ENCODE measurements around the gene PCNX2. TPM values are rescaled to one million over a fixed set of nuclear protein-coding genes. Genes with fewer than 3 reads are reported as not detected.

The PCNX2 gene
- polyA plus RNA-seq, 3 donors = 0.29 to 7.9 (median 0.62) TPM

DNA sequence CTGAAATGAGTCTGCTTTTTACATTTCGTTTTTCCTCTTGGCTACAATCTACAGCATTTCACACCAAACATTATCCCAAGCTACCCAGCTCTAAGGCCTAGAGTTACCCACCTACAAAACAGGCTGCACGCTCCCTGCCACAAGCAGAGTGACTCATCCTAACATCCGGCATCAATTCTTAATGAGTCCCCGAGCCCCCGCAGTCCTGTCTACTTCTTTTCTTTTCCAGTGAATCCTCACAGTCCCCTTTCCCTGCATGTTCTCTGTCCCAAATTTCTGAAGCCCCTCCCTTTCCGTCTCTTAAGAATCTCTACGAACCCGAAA, 650 bp downstream of the PCNX2 start:
- H3K27me3 Mint-ChIP-seq (ENCODE audit: low read depth in 3 of 3) = peaks cover 2 to 5% (median 3%) of the 10 kb centered on the region in 3 donors
- DNase-seq = peak in 2 of 3 donors; percentile 69
- intact Hi-C loops (cut with micrococcal nuclease) = no loop called here
- Histone ChIP-seq H3K4me1 (ENCODE audit: control insufficient read depth in 1 of 2, insufficient read depth in 2 of 2, low read length in 2 of 2) (peaks cover 34 to 47% of the 10 kb centered on the region in 2 donors), H3K27me3 (ENCODE audit: control insufficient read depth in 2 of 2, insufficient read depth in 2 of 2, low read length in 2 of 2) (no peaks in the 10 kb centered on the region), H3K4me2 (replicated peaks; ENCODE audit: extremely low read depth, low read length, poor library complexity, severe bottlenecking) (peak overlapping the region; percentile 96), H3K9me3 (replicated peaks in 1 of 2; ENCODE audit: control insufficient read depth in 1 of 2, insufficient read depth in 1 of 2, low read length in 2 of 2) (no peaks in the 10 kb centered on the region), H4K20me1 (ENCODE audit: insufficient read depth, low read length) (no peaks in the 10 kb centered on the region), H3K27ac (ENCODE audit: low read depth in 1 of 2, low read length in 2 of 2) (peak overlapping the region; percentile 25 to 68), H3K36me3 (replicated peaks in 1 of 2; ENCODE audit: control insufficient read depth in 1 of 2, insufficient read depth in 2 of 2, low read length in 2 of 2) (no peaks in the 10 kb centered on the region), H3K9ac (ENCODE audit: insufficient read depth, low read length, poor library complexity, severe bottlenecking) (peak overlapping the region; percentile 76), H3K4me3 (replicated peaks in 1 of 3; ENCODE audit: low read depth in 2 of 3, low read length in 3 of 3) (peak overlapping the region; percentile 77 to 94 (median 85)), H2AFZ (ENCODE audit: insufficient read depth, low read depth, low read length, poor library complexity, severe bottlenecking) (peak overlapping the region; percentile 99), H3K79me2 (ENCODE audit: insufficient read depth, low read length) (peaks cover 11% of the 10 kb centered on the region)
- WGBS (ENCODE audit: insufficient coverage) = 6% methylated on average over 7 of the region's 8 CpGs
- peak overlapping the region; percentile 11 to 88 (median 37) for H3K27ac Mint-ChIP-seq
- TF ChIP-seq, protein P1, sequence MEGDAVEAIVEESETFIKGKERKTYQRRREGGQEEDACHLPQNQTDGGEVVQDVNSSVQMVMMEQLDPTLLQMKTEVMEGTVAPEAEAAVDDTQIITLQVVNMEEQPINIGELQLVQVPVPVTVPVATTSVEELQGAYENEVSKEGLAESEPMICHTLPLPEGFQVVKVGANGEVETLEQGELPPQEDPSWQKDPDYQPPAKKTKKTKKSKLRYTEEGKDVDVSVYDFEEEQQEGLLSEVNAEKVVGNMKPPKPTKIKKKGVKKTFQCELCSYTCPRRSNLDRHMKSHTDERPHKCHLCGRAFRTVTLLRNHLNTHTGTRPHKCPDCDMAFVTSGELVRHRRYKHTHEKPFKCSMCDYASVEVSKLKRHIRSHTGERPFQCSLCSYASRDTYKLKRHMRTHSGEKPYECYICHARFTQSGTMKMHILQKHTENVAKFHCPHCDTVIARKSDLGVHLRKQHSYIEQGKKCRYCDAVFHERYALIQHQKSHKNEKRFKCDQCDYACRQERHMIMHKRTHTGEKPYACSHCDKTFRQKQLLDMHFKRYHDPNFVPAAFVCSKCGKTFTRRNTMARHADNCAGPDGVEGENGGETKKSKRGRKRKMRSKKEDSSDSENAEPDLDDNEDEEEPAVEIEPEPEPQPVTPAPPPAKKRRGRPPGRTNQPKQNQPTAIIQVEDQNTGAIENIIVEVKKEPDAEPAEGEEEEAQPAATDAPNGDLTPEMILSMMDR (IDR thresholded peaks at IDR 0.05) = no peak
- H3K9me3 Mint-ChIP-seq = peaks cover 0 to 2% (median 0%) of the 10 kb centered on the region in 7 donors
- H3K4me3 Mint-ChIP-seq = peak overlapping the region; percentile 93 to 96
- H3K36me3 Mint-ChIP-seq = no peaks in the 10 kb centered on the region
- peaks cover 40% of the 10 kb centered on the region for H3K4me1 Mint-ChIP-seq

DNA sequence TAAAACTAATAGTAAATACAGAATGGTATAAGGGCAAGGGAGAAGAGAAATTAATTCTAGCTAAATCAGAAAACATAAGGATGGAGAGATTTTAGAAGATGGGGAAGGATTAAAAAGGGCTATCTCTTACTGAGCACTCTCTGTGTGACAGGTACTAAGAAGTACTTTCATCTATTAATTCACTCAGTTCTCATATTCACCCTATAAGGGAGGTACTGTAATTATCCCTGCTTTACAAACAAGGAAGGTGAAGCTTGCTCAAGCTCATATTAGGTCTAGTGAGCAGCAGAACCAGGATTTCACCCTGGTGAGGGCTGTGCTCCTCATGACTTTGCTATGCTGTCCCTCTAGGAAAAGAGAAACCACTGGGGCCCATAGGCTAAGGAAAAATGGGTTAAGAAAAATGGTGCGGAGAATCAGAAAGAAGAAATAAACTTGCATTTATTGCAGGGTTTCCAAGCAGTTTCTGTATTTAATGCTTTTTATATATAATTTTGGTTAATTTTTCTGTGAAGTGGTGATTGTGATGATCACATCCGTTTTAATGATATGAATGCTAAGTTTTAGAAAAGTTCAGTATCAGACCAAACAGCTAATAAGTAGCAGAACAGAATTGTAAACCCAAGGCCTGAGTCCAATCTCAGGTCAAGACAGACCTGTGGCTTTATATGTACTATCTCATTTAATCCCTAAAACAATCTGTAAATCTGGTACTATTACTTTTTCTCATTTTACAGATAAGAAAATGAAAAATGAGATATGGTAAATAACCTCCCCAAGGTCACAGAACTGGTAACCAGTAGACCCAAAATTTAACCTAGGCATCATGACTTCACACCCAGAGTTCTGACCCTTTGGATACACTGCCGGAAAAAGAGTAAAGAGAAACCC, 1.7 kb downstream of the PCNX2 start:
- no peaks in the 10 kb centered on the region for H3K36me3 ChIP-seq (replicated peaks in 1 of 2; ENCODE audit: control insufficient read depth in 1 of 2, insufficient read depth in 2 of 2, low read length in 2 of 2)
- no peak overlapping the region for H2AFZ ChIP-seq (ENCODE audit: insufficient read depth, low read depth, low read length, poor library complexity, severe bottlenecking)
- no peaks in the 10 kb centered on the region for H3K9me3 ChIP-seq (replicated peaks in 1 of 2; ENCODE audit: control insufficient read depth in 1 of 2, insufficient read depth in 1 of 2, low read length in 2 of 2)
- peaks cover 42% of the 10 kb centered on the region for H3K4me1 Mint-ChIP-seq
- H3K4me1 ChIP-seq (ENCODE audit: control insufficient read depth in 1 of 2, insufficient read depth in 2 of 2, low read length in 2 of 2) = peaks cover 34 to 47% of the 10 kb centered on the region in 2 donors
- H3K9me3 Mint-ChIP-seq = peaks cover 0 to 2% (median 0%) of the 10 kb centered on the region in 7 donors
- no peak overlapping the region for H3K4me3 Mint-ChIP-seq
- WGBS (ENCODE audit: insufficient coverage) = no CpG with 5 or more reads among the region's 3 CpGs
- no peak overlapping the region for H3K4me3 ChIP-seq (replicated peaks in 1 of 3; ENCODE audit: low read depth in 2 of 3, low read length in 3 of 3)
- no peak overlapping the region for H3K9ac ChIP-seq (ENCODE audit: insufficient read depth, low read length, poor library complexity, severe bottlenecking)
- peak overlapping the region in 3 of 7 donors; percentile 22 to 55 (median 40) for H3K27ac Mint-ChIP-seq
- no peak overlapping the region for H3K4me2 ChIP-seq (replicated peaks; ENCODE audit: extremely low read depth, low read length, poor library complexity, severe bottlenecking)
- peaks cover 2 to 8% (median 3%) of the 10 kb centered on the region in 3 donors for H3K27me3 Mint-ChIP-seq (ENCODE audit: low read depth in 3 of 3)
- H3K36me3 Mint-ChIP-seq = peaks cover 0 to 4% of the 10 kb centered on the region in 2 donors
- DNase-seq = no peak
- H3K27ac ChIP-seq (ENCODE audit: low read depth in 1 of 2, low read length in 2 of 2) = no peak overlapping the region
- H3K79me2 ChIP-seq (ENCODE audit: insufficient read depth, low read length) = peaks cover 11% of the 10 kb centered on the region
- intact Hi-C loops (cut with micrococcal nuclease) = no loop called here
- H3K27me3 ChIP-seq (ENCODE audit: control insufficient read depth in 2 of 2, insufficient read depth in 2 of 2, low read length in 2 of 2) = no peaks in the 10 kb centered on the region
- no peaks in the 10 kb centered on the region for H4K20me1 ChIP-seq (ENCODE audit: insufficient read depth, low read length)
- TF ChIP-seq, protein P1 (IDR thresholded peaks at IDR 0.05) = no peak

Measured in CD14-positive monocyte (primary cell).